ENCODE data around the gene CGB1.

GRCh38 chr19:49065905-49066512 is 29.3 kb upstream of the CGB1 start:
- TF ChIP-seq CTCF (IDR thresholded peaks at IDR 0.05) (no peak), POLR2A (IDR thresholded peaks at IDR 0.05; ENCODE audit: low read length) (no peak), RFX5 (IDR thresholded peaks at IDR 0.05) (no peak), CEBPB (IDR thresholded peaks at IDR 0.05) (no peak), NFE2L2 (conservative IDR thresholded peaks at IDR 0.05; ENCODE audit: low read length) (no peak), CHD2 (IDR thresholded peaks at IDR 0.05; ENCODE audit: low read length, partially characterized antibody) (no peak), SREBF2 (IDR thresholded peaks at IDR 0.05) (no peak), MAX (IDR thresholded peaks at IDR 0.05) (no peak)
